ENCODE data around the gene SP140. TPM values are rescaled to one million over a fixed set of nuclear protein-coding genes. Genes with fewer than 3 reads are reported as not detected.

The SP140 gene
- total and polyA plus RNA-seq, 2 of the 8 experiments (the other 6 are each of a cell fraction or from before 2014, with no cell fraction given): 0.23 to 1.3 TPM

DNA sequence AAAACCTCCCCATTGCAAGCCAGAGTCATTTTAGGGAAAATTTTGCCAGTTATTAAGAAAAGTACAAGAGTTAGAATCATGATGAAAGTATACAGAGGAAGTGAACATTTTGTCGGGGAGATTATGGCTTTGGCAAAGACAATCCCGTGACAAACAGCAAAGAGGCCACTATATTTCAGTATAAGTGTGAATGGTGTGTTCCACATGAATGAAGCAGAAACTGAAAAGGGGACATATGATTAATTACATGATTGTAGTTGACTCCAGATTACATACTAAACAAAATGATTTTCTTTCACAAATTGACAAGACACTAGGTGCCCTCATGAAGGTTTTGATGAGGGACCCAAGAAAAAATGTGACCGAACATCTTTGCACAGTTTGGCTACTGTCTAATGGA lies 42.0 kb downstream of the SP140 start:
- no peak overlapping the region for H4K5ac ChIP-seq (ENCODE audit: insufficient read length, low read depth, low read length)
- H3K4me2 ChIP-seq (ENCODE audit: insufficient read depth in 1 of 2, low read depth in 2 of 2, low read length in 2 of 2): no peak overlapping the region
- no peak overlapping the region for H3K27ac ChIP-seq (ENCODE audit: low read depth, low read length)
- ChIA-PET POLR2A (ENCODE audit: partially characterized antibody) (no interaction called here), CTCF (ENCODE audit: partially characterized antibody) (no interaction called here)
- no peak overlapping the region for H3K4me3 ChIP-seq (ENCODE audit: extremely low read depth in 1 of 4, insufficient read depth in 2 of 4, low read depth in 3 of 4, low read length in 4 of 4)
- peaks cover 0 to 3% (median under 1%) of the 10 kb centered on the region in 4 experiments; a peak in 2 of 7 replicates for H3K4me1 ChIP-seq (replicated peaks in 1 of 4; ENCODE audit: control insufficient read depth in 3 of 4, insufficient read depth in 4 of 4, low read length in 3 of 4)
- no peak for TF ChIP-seq BCL11A (IDR thresholded peaks at IDR 0.05; ENCODE audit: low read depth in 2 of 2, low read length in 2 of 2)
- no peak overlapping the region for H3K9ac ChIP-seq (replicated peaks in 1 of 4; ENCODE audit: extremely low read depth in 1 of 4, low read depth in 3 of 4, low read length in 3 of 4)
- no peaks in the 10 kb centered on the region for H3K79me2 ChIP-seq (ENCODE audit: control insufficient read depth in 1 of 2, insufficient read depth in 2 of 2, low read length in 2 of 2)
- no peak overlapping the region for H2AK5ac ChIP-seq (ENCODE audit: low read depth, low read length)
- no peak overlapping the region for H3K56ac ChIP-seq (replicated peaks; ENCODE audit: insufficient read length, low read depth, low read length)
- H4K91ac ChIP-seq (replicated peaks; ENCODE audit: insufficient read length, low read length): no peak overlapping the region
- H2BK5ac ChIP-seq (ENCODE audit: low read depth, low read length): no peak overlapping the region
- H2BK12ac ChIP-seq (ENCODE audit: low read depth, low read length): no peak overlapping the region
- no peaks in the 10 kb centered on the region for H3K36me3 ChIP-seq (ENCODE audit: control insufficient read depth in 2 of 4, insufficient read depth in 4 of 4, low read length in 3 of 4)
- no peak overlapping the region for H3K23ac ChIP-seq (ENCODE audit: insufficient read length)
- H3K4ac ChIP-seq (replicated peaks; ENCODE audit: insufficient read length, low read depth, low read length): no peak overlapping the region
- no peak overlapping the region for H2BK15ac ChIP-seq (ENCODE audit: low read length)
- H3K14ac ChIP-seq (ENCODE audit: insufficient read length): no peak overlapping the region
- H3K9me3 ChIP-seq (ENCODE audit: insufficient read depth in 2 of 2, low read depth in 1 of 2, low read length in 1 of 2): no peaks in the 10 kb centered on the region
- H2AFZ ChIP-seq (ENCODE audit: low read length): no peak overlapping the region
- H2BK120ac ChIP-seq (replicated peaks; ENCODE audit: low read depth, low read length): no peak overlapping the region
- WGBS, 2 experiments (ENCODE audit: extremely low coverage in 1 of 2, insufficient coverage in 1 of 2, insufficient read length in 1 of 2, insufficient replicate concordance in 2 of 2, low coverage in 1 of 2, low lambda C conversion rate in 2 of 2, missing lambda C conversion rate in 1 of 2): 95% methylated on average over 3 of the region's 3 CpGs; no CpG with 5 or more reads in 1 of the 2 experiments
- no peak overlapping the region for H4K8ac ChIP-seq (ENCODE audit: extremely low read depth, insufficient read depth, low read length)
- DNase-seq (ENCODE audit: low read depth in 1 of 2, low spot score in 2 of 2) (no peak), FAIRE-seq (no peak)
- H3K23me2 ChIP-seq (ENCODE audit: low read depth, low read length): no peaks in the 10 kb centered on the region
- no peaks in the 10 kb centered on the region for H3K79me1 ChIP-seq (ENCODE audit: low read depth, low read length)
- no peak overlapping the region for H2BK20ac ChIP-seq (ENCODE audit: low read length)
- no peaks in the 10 kb centered on the region for H4K20me1 ChIP-seq (replicated peaks in 1 of 2; ENCODE audit: control insufficient read depth in 1 of 2, insufficient read depth in 2 of 2, low read length in 2 of 2)
- no peak overlapping the region for H3K18ac ChIP-seq (ENCODE audit: extremely low read depth, low read length)
- H3K27me3 ChIP-seq (replicated peaks in 1 of 4; ENCODE audit: control insufficient read depth in 3 of 4, extremely low read depth in 1 of 4, insufficient read depth in 3 of 4, low read length in 3 of 4): no peaks in the 10 kb centered on the region
